GM23338 (cell line): ENCODE measurements around the gene NIBAN1. TPM values are rescaled to one million over a fixed set of nuclear protein-coding genes. Genes with fewer than 3 reads are reported as not detected.

Experiments
- polyA plus RNA-seq: library from polyadenylated mRNA; unstranded; fragments of >200 nt; fragmentation: Nextera tagmentation; extraction: Ambion mirVana; gene quantifications from 2 replicates; pipeline ENCODE4 v1.2.1, GENCODE V29; 2016
- small RNA-seq: library from RNA; depleted of rRNA; stranded (forward); fragments of <200 nt; gene quantifications from one replicate; pipeline ENCODE3, GENCODE V24; 2014; ENCODE audit warnings: low replicate concordance
- total RNA-seq: library from RNA; depleted of rRNA; stranded (reverse); fragments of >200 nt; shearing (Covaris generic); gene quantifications from 2 replicates; pipeline ENCODE4 v1.2.3, GENCODE V29; 2014; rRNA removed

The NIBAN1 gene
- total and polyA plus RNA-seq, 2 experiments from 2014 or later = 5.5 to 12.3 TPM

Small RNA genes within 50 kb of the gene (small RNA-seq; reads per million reads assigned to genes)
- not detected for gene RNA5SP72

Other genes with a start within 250 kb of the NIBAN1 start
- 11.5 and 13.6 TPM in 2 replicates for gene EDEM3, start 219.7 kb downstream of the NIBAN1 start, total RNA-seq
- 4.8 and 5.2 TPM in 2 replicates for gene EDEM3, start 219.7 kb downstream of the NIBAN1 start, polyA plus RNA-seq
- gene RNF2, start 71.0 kb upstream of the NIBAN1 start, total RNA-seq = 51.4 and 59.6 TPM in 2 replicates
- gene RNF2, start 71.0 kb upstream of the NIBAN1 start, polyA plus RNA-seq = 27.9 and 33.3 TPM in 2 replicates
- 30.0 and 30.8 TPM in 2 replicates for gene TRMT1L, start 182.4 kb upstream of the NIBAN1 start, total RNA-seq
- gene TRMT1L, start 182.4 kb upstream of the NIBAN1 start, polyA plus RNA-seq = 10.7 and 11.7 TPM in 2 replicates
- 5.7 TPM in 2 replicates for gene SWT1, start 182.7 kb upstream of the NIBAN1 start, total RNA-seq
- 2.3 and 3.6 TPM in 2 replicates for gene SWT1, start 182.7 kb upstream of the NIBAN1 start, polyA plus RNA-seq